Suppressor macrophage treated with lipopolysaccharide for 4 hours (primary cell): ENCODE measurements around the gene RPAIN.

Source experiments
- DNase-seq: peaks from one replicate; pipeline ENCODE4 v3.0.0-alpha.2; 2020

The RPAIN gene

GRCh38 chr17:5419959-5420653 is at the start of gene RPAIN:
RPAIN (plus strand) TSS chr17:5420182; CDS start chr17:5420211, 29 bp downstream.
- DNase-seq = peak; percentile 77

DNA sequence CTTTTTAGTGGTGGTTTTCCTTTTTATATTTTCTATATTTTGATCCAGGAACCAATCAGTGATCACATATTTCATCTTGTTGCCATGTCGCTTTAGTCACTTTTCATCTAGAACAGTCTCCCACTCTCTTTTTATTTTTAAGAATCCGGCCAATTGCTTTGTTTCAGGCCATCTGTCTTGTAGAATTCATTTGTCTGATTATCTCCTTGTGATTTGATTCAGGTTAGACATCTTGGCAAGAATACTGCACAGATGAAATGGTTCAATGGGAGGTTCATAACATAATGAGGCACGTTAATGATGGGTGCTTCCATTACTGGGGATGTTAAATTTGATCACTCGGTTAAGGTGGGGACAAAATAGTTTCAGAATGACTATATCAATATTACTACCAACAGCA is 49.6 kb upstream of the RPAIN start:
- DNase-seq = no peak

GRCh38 chr17:5373112-5373511 is 46.9 kb upstream of the RPAIN start:
- DNase-seq = no peak

DNA sequence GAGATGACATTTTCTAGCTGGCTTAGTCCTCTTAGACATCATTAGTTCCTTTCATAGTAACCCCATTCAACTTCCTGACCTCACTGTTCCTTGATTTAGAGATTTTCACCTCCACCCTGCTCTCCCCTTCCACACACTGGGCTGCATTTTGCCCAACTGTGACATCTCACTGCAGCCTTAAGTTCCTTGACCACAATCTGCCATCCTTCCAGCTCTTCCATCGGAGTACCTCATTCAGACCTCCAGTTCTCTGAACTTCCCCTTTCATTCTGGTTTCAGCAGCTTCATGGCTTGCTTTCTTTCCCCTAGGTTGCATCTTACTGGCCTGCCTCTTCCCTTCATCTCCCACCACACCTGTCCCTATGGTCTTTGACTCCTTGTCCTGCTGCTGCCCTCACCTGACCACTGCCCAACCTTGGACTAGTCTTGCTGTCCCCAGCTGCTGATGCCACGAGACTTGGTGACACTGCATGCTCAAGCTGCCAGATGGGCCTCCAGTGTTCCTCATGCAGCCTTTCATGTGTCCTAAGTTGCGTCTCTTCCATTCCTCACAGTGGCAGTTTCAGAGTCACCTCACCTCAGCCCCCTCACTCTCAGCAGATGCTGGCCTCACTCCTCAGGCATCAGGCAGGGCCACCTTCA is 41.3 kb upstream of the RPAIN start:
- DNase-seq = no peak

GRCh38 chr17:5379351-5380107 is 40.5 kb upstream of the RPAIN start:
- no peak for DNase-seq

DNA sequence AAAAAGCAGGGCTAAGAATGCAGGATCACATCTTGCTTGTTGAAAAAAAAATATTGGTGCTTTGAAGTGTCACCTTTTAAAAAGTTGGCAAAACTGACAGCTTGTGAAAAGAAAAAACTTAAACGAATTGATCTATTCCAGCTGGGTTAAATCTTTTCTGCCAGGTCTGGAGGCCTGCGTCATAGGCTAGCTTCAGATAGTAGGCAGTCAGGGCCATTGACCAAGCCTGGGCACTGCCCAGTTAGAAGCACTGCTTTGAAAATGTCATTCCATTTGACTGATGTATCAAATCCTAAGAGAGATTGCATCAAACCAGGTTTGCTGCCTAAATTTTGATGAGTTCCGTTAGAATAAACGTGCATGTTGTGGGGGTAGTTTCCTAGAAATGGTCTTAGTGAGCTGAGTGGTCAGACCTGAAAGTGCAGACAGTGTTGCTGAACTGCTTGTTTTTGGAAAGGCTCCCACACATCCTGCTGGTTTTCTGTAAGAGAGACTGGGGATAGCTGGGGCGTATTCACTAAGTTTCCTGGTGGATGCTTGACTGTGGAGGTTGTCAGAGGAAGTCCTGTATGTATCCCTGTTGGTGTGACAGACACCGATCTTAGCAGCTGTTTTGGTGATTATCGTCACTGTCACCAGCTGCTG is 39.4 kb upstream of the RPAIN start:
- DNase-seq = no peak

DNA sequence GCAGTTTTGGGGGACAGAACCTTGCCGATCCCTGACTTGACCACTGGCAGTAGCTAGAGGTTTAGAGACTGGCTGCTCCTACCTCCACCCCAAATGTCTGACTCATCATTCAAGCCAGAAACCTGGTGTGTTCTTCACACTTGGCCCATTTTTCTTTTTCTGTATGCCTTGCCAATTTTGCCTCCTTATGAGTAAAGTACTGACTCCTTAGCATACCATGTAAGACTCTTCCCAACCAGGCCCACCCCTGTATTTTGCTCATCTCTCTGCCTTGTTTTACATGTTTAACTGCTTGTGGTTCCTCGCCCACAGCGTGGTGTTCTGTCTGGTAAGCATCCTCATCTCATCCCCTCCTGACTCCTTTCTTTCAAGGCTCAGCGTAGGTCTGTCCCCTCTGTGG is 38.4 kb upstream of the RPAIN start:
- no peak for DNase-seq

DNA sequence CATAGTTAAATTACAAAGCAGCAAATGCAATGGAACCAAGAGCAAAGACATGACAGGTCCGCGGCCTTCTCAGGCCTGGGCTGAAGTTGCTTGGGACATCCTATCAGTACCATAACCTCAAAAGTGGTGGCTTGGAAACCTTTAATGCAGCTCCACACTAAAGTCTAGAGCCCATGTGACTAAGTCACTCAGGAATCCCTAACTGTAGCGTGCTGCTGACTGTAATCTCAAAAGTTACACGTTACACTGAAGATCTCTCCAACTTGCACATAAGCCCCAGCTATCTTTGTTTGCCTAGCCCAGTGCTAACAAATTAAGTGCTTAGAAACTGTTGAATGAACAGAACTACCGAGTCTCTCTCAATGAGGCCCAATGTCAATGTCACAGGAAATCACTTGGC is 28.3 kb upstream of the RPAIN start:
- DNase-seq = no peak

DNA sequence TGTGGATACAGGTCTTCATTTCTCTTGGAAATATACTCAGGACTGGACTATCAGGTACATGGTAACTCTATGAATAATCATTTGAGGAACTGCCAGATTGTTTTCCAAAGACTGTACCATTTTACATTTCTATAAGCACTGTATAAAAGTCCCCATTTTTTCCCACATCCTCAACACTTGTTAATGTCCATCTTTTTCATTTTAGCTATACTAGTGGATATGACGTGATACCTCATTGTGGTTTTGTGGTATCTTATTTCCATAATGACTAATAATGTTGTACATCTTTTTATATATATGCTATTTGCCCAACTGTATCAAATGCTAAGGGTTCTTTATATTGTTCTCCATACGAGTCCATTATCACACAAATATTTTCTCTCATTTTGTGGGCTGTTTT is 23.4 kb upstream of the RPAIN start:
- no peak for DNase-seq

DNA sequence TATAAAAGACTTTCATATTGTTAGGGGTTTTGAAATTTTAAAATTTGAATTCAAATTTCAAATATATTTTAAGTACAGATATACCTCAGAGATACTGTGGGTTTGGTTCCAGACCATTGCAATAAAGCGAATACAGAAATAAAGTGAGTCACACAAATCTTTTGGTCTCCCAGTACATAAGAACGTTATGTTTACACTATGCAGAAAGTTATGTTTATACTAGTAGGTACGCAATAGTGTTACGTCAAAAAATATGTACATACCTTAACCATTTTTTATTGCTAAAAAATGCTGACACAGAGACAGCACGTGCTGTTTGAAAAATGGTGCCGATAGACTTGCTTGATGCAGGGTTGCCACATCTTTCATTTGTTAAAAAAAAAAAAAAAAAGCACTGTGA is 20.2 kb upstream of the RPAIN start:
- no peak for DNase-seq

- DNase-seq = no peak
Measured at GRCh38 chr17:5405400-5405799, 14.6 kb upstream of the RPAIN start.

- DNase-seq = no peak
Measured at GRCh38 chr17:5408186-5408585, 11.8 kb upstream of the RPAIN start.

DNA sequence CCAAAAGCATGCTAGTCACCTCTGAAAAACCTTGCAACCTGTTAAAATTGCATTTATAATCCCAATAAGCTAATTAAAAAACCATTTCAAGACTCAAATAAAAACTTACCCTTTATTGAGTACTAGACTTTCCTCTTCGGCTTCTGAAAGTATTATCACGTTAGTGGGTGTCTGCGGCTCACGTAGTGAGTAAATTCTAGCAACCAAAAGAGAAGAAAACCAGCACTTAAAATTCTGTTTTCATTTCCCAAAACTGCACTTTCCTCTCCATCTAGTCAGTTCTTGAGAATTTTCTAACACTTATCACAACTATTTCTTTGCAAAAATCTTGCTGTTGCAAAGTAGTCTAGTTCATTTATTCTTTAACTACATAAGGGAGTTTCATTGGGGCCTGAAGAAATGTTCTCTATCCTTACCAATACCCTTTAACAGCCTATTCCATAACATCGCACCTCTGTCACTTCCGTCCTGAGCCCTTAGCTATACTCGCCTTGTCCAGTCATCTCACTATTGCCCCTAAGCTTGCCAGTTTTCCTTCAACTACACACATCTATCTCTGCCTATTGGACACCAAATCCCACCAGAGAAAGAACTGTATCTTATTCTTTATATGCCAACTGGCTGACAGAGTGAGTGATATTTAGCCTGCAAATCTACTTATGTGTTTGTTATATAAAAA is 9.2 kb upstream of the RPAIN start:
- DNase-seq = no peak

DNA sequence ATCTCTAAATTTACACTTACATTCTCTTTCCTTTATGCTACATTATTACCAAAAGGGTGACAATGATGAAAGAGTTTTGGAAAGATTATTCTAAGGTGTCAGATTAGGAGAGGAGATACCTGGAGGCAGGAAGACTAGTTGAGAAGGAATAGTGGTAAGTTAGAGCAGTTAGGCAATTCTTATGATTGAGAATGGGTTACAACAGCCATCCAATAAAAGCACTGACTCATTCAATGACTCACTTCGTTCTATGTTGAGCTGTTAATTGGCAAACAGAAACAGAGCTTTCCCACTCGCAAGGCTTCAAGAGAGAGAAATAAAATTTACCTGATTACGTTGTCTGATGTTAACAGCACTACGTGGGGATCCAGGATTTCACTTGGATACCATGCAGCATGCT is 6.3 kb upstream of the RPAIN start:
- peak; percentile 73 for DNase-seq

DNA sequence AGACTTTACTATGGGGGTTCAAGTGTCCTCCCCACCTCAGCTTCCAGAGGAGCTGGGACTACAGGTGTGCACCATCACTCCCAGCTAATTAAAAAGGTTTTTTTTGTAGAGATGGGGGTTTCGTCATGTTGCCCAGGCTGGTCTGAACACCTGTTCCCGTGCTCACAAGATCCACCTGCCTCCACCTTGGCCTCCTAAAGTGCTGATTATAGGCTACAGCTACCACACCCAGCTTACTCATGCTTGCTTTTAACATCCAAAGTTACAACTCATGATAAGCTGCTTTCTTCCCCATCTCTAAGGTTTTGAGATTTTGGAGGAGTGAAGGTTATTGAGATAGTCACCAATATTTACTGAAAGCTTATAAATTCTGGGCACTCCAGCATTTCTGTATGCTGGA is 3.1 kb upstream of the RPAIN start:
- DNase-seq = no peak

GRCh38 chr17:5418858-5419355 is 1.1 kb upstream of the RPAIN start:
- peak; percentile 56 for DNase-seq

DNA sequence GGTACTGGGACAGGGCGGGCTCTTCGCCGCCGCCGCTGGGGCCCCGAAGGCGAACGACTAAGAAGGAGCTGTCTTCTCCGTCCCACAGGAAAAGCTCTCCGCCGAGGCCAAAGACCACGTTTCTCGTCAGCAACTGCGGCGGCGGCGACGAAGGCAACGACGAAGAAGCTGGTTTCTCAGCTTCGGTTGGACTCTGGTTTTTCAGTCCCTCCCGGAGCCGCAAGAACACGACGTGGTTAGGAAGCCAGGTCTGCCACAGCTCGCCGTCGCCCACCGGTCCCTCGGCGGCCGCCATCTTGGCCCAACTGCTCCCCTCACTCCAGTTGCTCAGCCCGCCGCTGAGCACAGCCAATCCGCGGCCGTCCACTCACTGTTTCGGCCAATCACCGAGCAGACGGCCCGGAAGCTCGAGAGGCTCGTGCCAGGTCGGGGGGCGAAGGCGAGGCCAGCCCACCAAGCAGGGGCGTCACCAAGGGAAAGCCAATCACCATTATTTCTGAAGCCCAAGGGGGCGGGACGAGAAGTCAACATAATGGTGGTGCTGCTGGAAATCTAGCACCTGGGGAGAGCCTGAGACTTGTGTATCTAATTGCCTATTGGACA is 525 bp upstream of the RPAIN start, which contains the start of gene NUP88:
Gene NUP88 (minus strand): TSS at position 307 of the 603 bp plus-strand sequence. CDS start 12 bp downstream, at position 295.
- DNase-seq = peak; percentile 92

- no peak for DNase-seq
Measured at GRCh38 chr17:5422505-5422904, 2.5 kb downstream of the RPAIN start.

GRCh38 chr17:5424909-5425308 is 4.9 kb downstream of the RPAIN start:
- DNase-seq = no peak

GRCh38 chr17:5425826-5426225 is 5.8 kb downstream of the RPAIN start:
- no peak for DNase-seq

GRCh38 chr17:5429191-5429887 is 9.4 kb downstream of the RPAIN start:
- no peak for DNase-seq
